ENCODE results near the gene DPT. TPM values are rescaled to one million over a fixed set of nuclear protein-coding genes. Genes with fewer than 3 reads are reported as not detected.

Gene DPT
- total RNA-seq, 5 donors from 2014 or later (not counting 1 experiment from before 2014, with no cell fraction given): not detected

DNA sequence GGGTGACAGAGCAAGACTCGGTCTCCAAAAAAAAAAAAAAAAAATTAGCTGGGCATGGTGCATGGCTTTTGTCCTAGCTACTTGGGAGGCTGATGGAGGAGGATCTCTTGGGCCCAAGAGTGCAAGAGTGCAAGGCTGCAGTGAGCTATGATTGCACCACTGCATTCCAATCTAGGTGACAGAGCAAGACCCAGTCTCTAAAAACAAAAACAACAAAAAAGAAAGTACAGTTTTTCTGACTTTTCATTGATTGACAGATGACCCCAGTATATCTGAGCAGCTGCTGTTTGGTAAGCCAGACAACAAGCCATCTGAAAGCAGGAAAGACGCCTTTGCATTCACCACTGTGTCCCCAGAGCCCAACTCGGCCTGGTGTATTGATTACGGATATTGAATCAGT, 10.9 kb upstream of the DPT start:
- no CpG with 5 or more reads among the region's 4 CpGs for WGBS (ENCODE audit: insufficient coverage)
- CTCF ChIA-PET: no interaction called here
- H3K9me3 ChIP-seq: no peaks in the 10 kb centered on the region
- POLR2A ChIA-PET: no interaction called here
- Mint-ChIP-seq H3K27me3 (peaks cover 3 to 6% of the 10 kb centered on the region in 2 donors), H3K36me3 (no peaks in the 10 kb centered on the region), H3K4me1 (no peaks in the 10 kb centered on the region), H3K27ac (no peak overlapping the region), H3K9me3 (no peaks in the 10 kb centered on the region), H3K4me3 (no peak overlapping the region)
- no peak for DNase-seq
- no peak for ATAC-seq (replicated peaks in 1 of 4)
- H3K27me3 ChIP-seq (replicated peaks in 1 of 2; ENCODE audit: control insufficient read depth in 2 of 2, extremely low read depth in 1 of 2, insufficient read depth in 2 of 2, low read length in 1 of 2): peaks cover 0 to 3% of the 10 kb centered on the region in 2 experiments
- no peaks in the 10 kb centered on the region for H3K4me1 ChIP-seq (ENCODE audit: control insufficient read depth in 1 of 2, extremely low read depth in 1 of 2, insufficient read depth in 2 of 2, low read length in 2 of 2)
- H3K36me3 ChIP-seq (ENCODE audit: control insufficient read depth in 2 of 2, extremely low read depth in 1 of 2, insufficient read depth in 1 of 2, low read length in 1 of 2): no peaks in the 10 kb centered on the region
- H3K27ac ChIP-seq (ENCODE audit: low read length): no peak overlapping the region
- H3K4me3 ChIP-seq (ENCODE audit: control insufficient read depth in 1 of 2, extremely low read depth in 1 of 2, low read length in 1 of 2): no peak overlapping the region

DNA sequence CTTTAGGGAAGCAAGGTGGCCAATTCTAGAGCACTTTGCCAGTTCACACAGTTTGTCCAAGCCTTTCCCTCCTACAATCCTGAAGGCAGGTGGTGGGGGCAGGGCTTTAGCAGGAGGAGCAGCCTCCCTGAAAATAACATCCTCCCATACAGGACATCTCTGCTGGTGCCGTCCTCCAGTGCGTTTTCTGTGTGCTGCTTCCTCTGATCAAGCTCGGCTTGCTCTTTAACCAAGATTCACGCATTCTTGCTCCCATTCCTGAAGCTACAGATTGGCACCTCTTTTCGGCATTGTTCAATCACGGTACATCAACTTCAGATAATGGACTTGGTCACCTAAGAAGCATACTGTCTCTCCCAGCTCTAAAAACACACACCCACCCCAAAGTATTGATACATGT, 7.5 kb upstream of the DPT start:
- no peak for DNase-seq
- no peaks in the 10 kb centered on the region for H3K36me3 Mint-ChIP-seq
- Histone ChIP-seq H3K27ac (ENCODE audit: low read length) (no peak overlapping the region), H3K36me3 (ENCODE audit: control insufficient read depth in 2 of 2, extremely low read depth in 1 of 2, insufficient read depth in 1 of 2, low read length in 1 of 2) (no peaks in the 10 kb centered on the region), H3K4me1 (ENCODE audit: control insufficient read depth in 1 of 2, extremely low read depth in 1 of 2, insufficient read depth in 2 of 2, low read length in 2 of 2) (no peaks in the 10 kb centered on the region), H3K27me3 (replicated peaks in 1 of 2; ENCODE audit: control insufficient read depth in 2 of 2, extremely low read depth in 1 of 2, insufficient read depth in 2 of 2, low read length in 1 of 2) (peaks cover 0 to 3% of the 10 kb centered on the region in 2 experiments), H3K9me3 (no peaks in the 10 kb centered on the region), H3K4me3 (ENCODE audit: control insufficient read depth in 1 of 2, extremely low read depth in 1 of 2, low read length in 1 of 2) (no peak overlapping the region)
- no peak overlapping the region for H3K27ac Mint-ChIP-seq
- ChIA-PET POLR2A (no interaction called here), CTCF (no interaction called here)
- H3K27me3 Mint-ChIP-seq: peaks cover 4 to 9% of the 10 kb centered on the region in 2 donors
- no peaks in the 10 kb centered on the region for H3K4me1 Mint-ChIP-seq
- ATAC-seq (replicated peaks in 1 of 4): no peak
- H3K9me3 Mint-ChIP-seq: no peaks in the 10 kb centered on the region
- H3K4me3 Mint-ChIP-seq: no peak overlapping the region
- WGBS (ENCODE audit: insufficient coverage): 80% methylated on average over 6 of the region's 6 CpGs

DNA sequence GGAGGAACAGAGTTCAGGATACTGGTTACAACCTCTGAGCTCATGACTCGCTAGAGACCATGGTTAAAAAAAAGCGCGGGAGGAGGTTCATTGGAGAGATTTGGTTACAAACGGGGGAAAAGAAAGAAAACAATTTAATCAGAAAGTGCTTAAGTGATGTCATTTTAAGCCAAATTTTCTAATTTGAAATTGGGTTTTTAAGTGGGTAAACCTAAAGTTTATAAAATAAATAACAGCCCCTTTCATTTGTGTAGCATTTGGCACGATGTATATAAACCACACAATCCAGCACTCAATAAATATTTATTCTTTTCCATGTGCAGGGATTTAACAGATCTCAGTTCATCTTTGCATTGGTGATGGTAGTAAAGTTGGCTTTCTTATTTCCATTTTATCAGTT, 7.0 kb upstream of the DPT start:
- Histone ChIP-seq H3K36me3 (ENCODE audit: control insufficient read depth in 2 of 2, extremely low read depth in 1 of 2, insufficient read depth in 1 of 2, low read length in 1 of 2) (no peaks in the 10 kb centered on the region), H3K4me1 (ENCODE audit: control insufficient read depth in 1 of 2, extremely low read depth in 1 of 2, insufficient read depth in 2 of 2, low read length in 2 of 2) (no peaks in the 10 kb centered on the region), H3K9me3 (no peaks in the 10 kb centered on the region), H3K27ac (ENCODE audit: low read length) (no peak overlapping the region), H3K27me3 (replicated peaks in 1 of 2; ENCODE audit: control insufficient read depth in 2 of 2, extremely low read depth in 1 of 2, insufficient read depth in 2 of 2, low read length in 1 of 2) (peaks cover 0 to 3% of the 10 kb centered on the region in 2 experiments), H3K4me3 (ENCODE audit: control insufficient read depth in 1 of 2, extremely low read depth in 1 of 2, low read length in 1 of 2) (no peak overlapping the region)
- ATAC-seq (replicated peaks in 1 of 4) (no peak), DNase-seq (no peak)
- Mint-ChIP-seq H3K4me1 (no peaks in the 10 kb centered on the region), H3K27me3 (peaks cover 4 to 9% of the 10 kb centered on the region in 2 donors), H3K9me3 (no peaks in the 10 kb centered on the region), H3K4me3 (no peak overlapping the region), H3K36me3 (no peaks in the 10 kb centered on the region), H3K27ac (no peak overlapping the region)
- 73% methylated on average over 3 of the region's 5 CpGs for WGBS (ENCODE audit: insufficient coverage)
- POLR2A ChIA-PET: no interaction called here
- CTCF ChIA-PET: no interaction called here

DNA sequence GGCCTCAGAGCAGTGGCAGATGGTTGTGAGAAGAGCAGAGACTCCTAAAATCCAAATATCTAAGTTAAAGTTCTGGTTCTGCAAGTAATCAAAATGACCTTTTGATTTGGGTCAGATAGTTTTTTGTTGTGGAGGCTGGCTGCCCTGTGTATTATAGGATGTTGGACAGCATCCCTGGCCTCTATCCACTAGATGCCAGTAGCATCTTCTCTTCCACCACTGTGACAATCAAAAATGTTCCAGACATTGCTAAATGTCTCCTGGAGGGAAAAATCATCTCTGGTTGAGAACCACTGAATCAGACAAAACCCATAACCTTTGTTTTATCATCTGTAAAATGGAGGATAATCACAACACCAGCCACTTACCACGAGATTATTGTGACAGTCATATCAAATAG, 5.9 kb upstream of the DPT start:
- Mint-ChIP-seq H3K27me3 (peaks cover 4 to 9% of the 10 kb centered on the region in 2 donors), H3K4me3 (no peak overlapping the region), H3K9me3 (no peaks in the 10 kb centered on the region), H3K27ac (no peak overlapping the region), H3K36me3 (no peaks in the 10 kb centered on the region), H3K4me1 (no peaks in the 10 kb centered on the region)
- Histone ChIP-seq H3K27ac (ENCODE audit: low read length) (no peak overlapping the region), H3K4me3 (ENCODE audit: control insufficient read depth in 1 of 2, extremely low read depth in 1 of 2, low read length in 1 of 2) (no peak overlapping the region), H3K27me3 (replicated peaks in 1 of 2; ENCODE audit: control insufficient read depth in 2 of 2, extremely low read depth in 1 of 2, insufficient read depth in 2 of 2, low read length in 1 of 2) (peaks cover 0 to 3% of the 10 kb centered on the region in 2 experiments), H3K4me1 (ENCODE audit: control insufficient read depth in 1 of 2, extremely low read depth in 1 of 2, insufficient read depth in 2 of 2, low read length in 2 of 2) (no peaks in the 10 kb centered on the region), H3K9me3 (no peaks in the 10 kb centered on the region), H3K36me3 (ENCODE audit: control insufficient read depth in 2 of 2, extremely low read depth in 1 of 2, insufficient read depth in 1 of 2, low read length in 1 of 2) (no peaks in the 10 kb centered on the region)
- ChIA-PET CTCF (no interaction called here), POLR2A (no interaction called here)
- ATAC-seq (replicated peaks in 1 of 4) (no peak), DNase-seq (no peak)
- WGBS (ENCODE audit: insufficient coverage): no CpG with 5 or more reads among the region's 1 CpG

DNA sequence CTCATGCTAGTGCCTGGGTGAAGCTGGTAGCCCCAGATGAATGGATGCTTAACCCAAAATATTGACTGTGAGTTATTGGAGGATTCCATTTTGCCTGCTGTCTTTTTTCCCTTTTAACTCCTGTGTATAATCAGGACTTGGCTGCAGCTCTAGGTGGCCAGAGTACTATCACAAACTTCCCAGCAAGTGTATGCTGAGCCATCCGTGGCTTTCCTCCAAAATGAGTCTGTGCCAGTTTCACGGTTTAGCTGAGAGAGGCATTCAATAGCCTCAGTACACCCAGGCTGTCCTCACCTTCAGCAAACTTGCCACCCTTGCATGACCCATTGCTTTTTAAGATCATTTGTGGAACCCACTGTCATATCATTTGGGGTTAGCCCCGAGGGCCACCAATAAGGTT, 5.3 kb upstream of the DPT start:
- Histone ChIP-seq H3K27ac (ENCODE audit: low read length) (no peak overlapping the region), H3K36me3 (ENCODE audit: control insufficient read depth in 2 of 2, extremely low read depth in 1 of 2, insufficient read depth in 1 of 2, low read length in 1 of 2) (no peaks in the 10 kb centered on the region), H3K4me1 (ENCODE audit: control insufficient read depth in 1 of 2, extremely low read depth in 1 of 2, insufficient read depth in 2 of 2, low read length in 2 of 2) (no peaks in the 10 kb centered on the region), H3K4me3 (ENCODE audit: control insufficient read depth in 1 of 2, extremely low read depth in 1 of 2, low read length in 1 of 2) (no peak overlapping the region), H3K27me3 (replicated peaks in 1 of 2; ENCODE audit: control insufficient read depth in 2 of 2, extremely low read depth in 1 of 2, insufficient read depth in 2 of 2, low read length in 1 of 2) (peaks cover 0 to 3% of the 10 kb centered on the region in 2 experiments), H3K9me3 (no peaks in the 10 kb centered on the region)
- Mint-ChIP-seq H3K4me3 (no peak overlapping the region), H3K27me3 (peaks cover 4 to 9% of the 10 kb centered on the region in 2 donors), H3K36me3 (no peaks in the 10 kb centered on the region), H3K4me1 (no peaks in the 10 kb centered on the region), H3K27ac (no peak overlapping the region), H3K9me3 (no peaks in the 10 kb centered on the region)
- CTCF ChIA-PET: interaction anchor here in 1 of 2 donors (0.9 kb wide), 1 partner anchor 14 kb away, joined by 3 read pairs; no protein-coding TSS in a partner anchor
- 64% methylated on average over 1 of the region's 3 CpGs for WGBS (ENCODE audit: insufficient coverage)
- POLR2A ChIA-PET: no interaction called here
- ATAC-seq (replicated peaks in 1 of 4) (no peak), DNase-seq (no peak)

DNA sequence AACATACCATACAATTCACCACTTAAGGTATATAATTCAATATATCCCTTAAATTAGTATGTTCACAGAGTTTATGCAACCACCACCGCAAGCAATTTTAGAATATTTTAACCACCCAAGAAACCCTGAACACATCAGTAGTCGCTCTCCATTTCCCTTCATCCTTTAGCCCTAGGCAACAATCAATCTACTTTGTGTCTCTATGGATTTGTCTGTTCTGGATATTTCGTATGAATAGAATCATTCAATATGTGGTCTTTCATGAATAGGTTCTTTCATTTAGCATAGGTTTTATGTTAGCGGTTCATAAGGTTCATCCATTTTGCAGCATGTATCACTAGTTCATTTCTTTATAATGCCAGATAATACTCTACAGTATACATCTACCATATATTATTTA, 4.2 kb upstream of the DPT start:
- no CpG with 5 or more reads among the region's 4 CpGs for WGBS (ENCODE audit: insufficient coverage)
- peaks cover 4 to 9% of the 10 kb centered on the region in 2 donors for H3K27me3 Mint-ChIP-seq

DNA sequence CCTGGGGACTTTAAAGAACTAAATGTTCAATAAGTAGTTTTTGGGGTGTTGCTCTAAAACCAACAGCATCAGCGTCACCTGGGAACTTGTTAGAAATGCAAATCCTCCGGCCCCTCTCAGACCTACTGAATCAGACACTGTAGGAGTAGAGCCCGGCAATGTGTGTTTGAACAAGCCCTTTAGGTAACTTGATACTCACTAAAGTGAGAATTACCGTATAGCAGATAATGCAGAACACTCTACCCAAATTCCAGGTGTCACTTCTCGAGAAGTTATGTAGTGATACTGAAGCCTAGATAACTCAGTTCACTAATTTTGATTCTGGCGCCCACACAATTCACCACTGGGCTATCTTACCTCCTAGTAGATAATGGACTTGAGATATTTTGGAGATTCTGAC, 3.7 kb upstream of the DPT start:
- H3K27ac Mint-ChIP-seq: no peak overlapping the region
- Histone ChIP-seq H3K4me3 (ENCODE audit: control insufficient read depth in 1 of 2, extremely low read depth in 1 of 2, low read length in 1 of 2) (no peak overlapping the region), H3K36me3 (ENCODE audit: control insufficient read depth in 2 of 2, extremely low read depth in 1 of 2, insufficient read depth in 1 of 2, low read length in 1 of 2) (no peaks in the 10 kb centered on the region), H3K27me3 (replicated peaks in 1 of 2; ENCODE audit: control insufficient read depth in 2 of 2, extremely low read depth in 1 of 2, insufficient read depth in 2 of 2, low read length in 1 of 2) (peaks cover 0 to 3% of the 10 kb centered on the region in 2 experiments), H3K4me1 (ENCODE audit: control insufficient read depth in 1 of 2, extremely low read depth in 1 of 2, insufficient read depth in 2 of 2, low read length in 2 of 2) (no peaks in the 10 kb centered on the region), H3K27ac (ENCODE audit: low read length) (no peak overlapping the region), H3K9me3 (no peaks in the 10 kb centered on the region)
- ATAC-seq (replicated peaks in 1 of 4) (no peak), DNase-seq (no peak)
- no peaks in the 10 kb centered on the region for H3K36me3 Mint-ChIP-seq
- no peaks in the 10 kb centered on the region for H3K9me3 Mint-ChIP-seq
- ChIA-PET CTCF (no interaction called here), POLR2A (no interaction called here)
- peaks cover 7 to 14% of the 10 kb centered on the region in 2 donors for H3K27me3 Mint-ChIP-seq
- WGBS (ENCODE audit: insufficient coverage): no CpG with 5 or more reads among the region's 6 CpGs
- no peak overlapping the region for H3K4me3 Mint-ChIP-seq
- peaks cover 0 to 4% (median 4%) of the 10 kb centered on the region in 3 donors for H3K4me1 Mint-ChIP-seq

More for the DNA sequence above, 4.2 kb upstream of the DPT start:
- Mint-ChIP-seq H3K4me3 (no peak overlapping the region), H3K27ac (no peak overlapping the region), H3K36me3 (no peaks in the 10 kb centered on the region), H3K9me3 (no peaks in the 10 kb centered on the region), H3K4me1 (no peaks in the 10 kb centered on the region)
- no peak for ATAC-seq (replicated peaks in 1 of 4)
- H3K4me3 ChIP-seq (ENCODE audit: control insufficient read depth in 1 of 2, extremely low read depth in 1 of 2, low read length in 1 of 2): no peak overlapping the region
- H3K9me3 ChIP-seq: no peaks in the 10 kb centered on the region
- no peaks in the 10 kb centered on the region for H3K36me3 ChIP-seq (ENCODE audit: control insufficient read depth in 2 of 2, extremely low read depth in 1 of 2, insufficient read depth in 1 of 2, low read length in 1 of 2)
- POLR2A ChIA-PET: no interaction called here
- no peak for DNase-seq
- CTCF ChIA-PET: interaction anchor here in 1 of 2 donors (0.9 kb wide), 1 partner anchor 15 kb away, joined by 3 read pairs; no protein-coding TSS in a partner anchor
- no peaks in the 10 kb centered on the region for H3K4me1 ChIP-seq (ENCODE audit: control insufficient read depth in 1 of 2, extremely low read depth in 1 of 2, insufficient read depth in 2 of 2, low read length in 2 of 2)
- peaks cover 0 to 3% of the 10 kb centered on the region in 2 experiments for H3K27me3 ChIP-seq (replicated peaks in 1 of 2; ENCODE audit: control insufficient read depth in 2 of 2, extremely low read depth in 1 of 2, insufficient read depth in 2 of 2, low read length in 1 of 2)
- H3K27ac ChIP-seq (ENCODE audit: low read length): no peak overlapping the region

Data from T-cell (primary cell).